KG1 (cell line): ENCODE data around the gene ABLIM1.

Experiments used
- DNase-seq: peaks from one replicate; lab custom pipeline; 2025; lab: John Stamatoyannopoulos, UW

Gene ABLIM1

GRCh38 chr10:114544045-114544659, 113.9 kb downstream of the ABLIM1 start:
- peak; percentile 74 for DNase-seq

- DNase-seq, result no peak
Measured at GRCh38 chr10:114543456-114543855, 114.6 kb downstream of the ABLIM1 start.

- DNase-seq, result no peak
Measured at GRCh38 chr10:114542373-114542772, 115.7 kb downstream of the ABLIM1 start.

GRCh38 chr10:114541797-114542160, 116.3 kb downstream of the ABLIM1 start:
- DNase-seq, result no peak

GRCh38 chr10:114541081-114541796, 116.8 kb downstream of the ABLIM1 start:
- DNase-seq, result no peak

GRCh38 chr10:114540236-114540635, 117.8 kb downstream of the ABLIM1 start:
- no peak for DNase-seq

- DNase-seq, result no peak
Measured at GRCh38 chr10:114539623-114540022, 118.5 kb downstream of the ABLIM1 start.

GRCh38 chr10:114538181-114538906, 119.7 kb downstream of the ABLIM1 start:
- DNase-seq, result no peak

- no peak for DNase-seq
Measured at GRCh38 chr10:114537736-114538135, 120.3 kb downstream of the ABLIM1 start.

GRCh38 chr10:114534571-114534981, 123.5 kb downstream of the ABLIM1 start:
- DNase-seq, result no peak

- DNase-seq, result no peak
Measured at GRCh38 chr10:114532226-114532625, 125.8 kb downstream of the ABLIM1 start.

- DNase-seq, result peak; percentile 78
Measured at GRCh38 chr10:114526504-114527238, 131.4 kb downstream of the ABLIM1 start.

GRCh38 chr10:114526126-114526503, 132.0 kb downstream of the ABLIM1 start:
- DNase-seq, result peak; percentile 61

GRCh38 chr10:114525368-114525949, 132.6 kb downstream of the ABLIM1 start:
- no peak for DNase-seq

- no peak for DNase-seq
Measured at GRCh38 chr10:114523876-114524275, 134.2 kb downstream of the ABLIM1 start.

GRCh38 chr10:114521255-114521654, 136.8 kb downstream of the ABLIM1 start:
- DNase-seq, result no peak

GRCh38 chr10:114520453-114520852, 137.6 kb downstream of the ABLIM1 start:
- DNase-seq, result no peak

- no peak for DNase-seq
Measured at GRCh38 chr10:114519756-114520293, 138.2 kb downstream of the ABLIM1 start.

GRCh38 chr10:114519306-114519669, 138.8 kb downstream of the ABLIM1 start:
- DNase-seq, result no peak

GRCh38 chr10:114518401-114519305, 139.4 kb downstream of the ABLIM1 start:
- DNase-seq, result no peak
